ENCODE measurements around the gene NKIRAS2.

DNA sequence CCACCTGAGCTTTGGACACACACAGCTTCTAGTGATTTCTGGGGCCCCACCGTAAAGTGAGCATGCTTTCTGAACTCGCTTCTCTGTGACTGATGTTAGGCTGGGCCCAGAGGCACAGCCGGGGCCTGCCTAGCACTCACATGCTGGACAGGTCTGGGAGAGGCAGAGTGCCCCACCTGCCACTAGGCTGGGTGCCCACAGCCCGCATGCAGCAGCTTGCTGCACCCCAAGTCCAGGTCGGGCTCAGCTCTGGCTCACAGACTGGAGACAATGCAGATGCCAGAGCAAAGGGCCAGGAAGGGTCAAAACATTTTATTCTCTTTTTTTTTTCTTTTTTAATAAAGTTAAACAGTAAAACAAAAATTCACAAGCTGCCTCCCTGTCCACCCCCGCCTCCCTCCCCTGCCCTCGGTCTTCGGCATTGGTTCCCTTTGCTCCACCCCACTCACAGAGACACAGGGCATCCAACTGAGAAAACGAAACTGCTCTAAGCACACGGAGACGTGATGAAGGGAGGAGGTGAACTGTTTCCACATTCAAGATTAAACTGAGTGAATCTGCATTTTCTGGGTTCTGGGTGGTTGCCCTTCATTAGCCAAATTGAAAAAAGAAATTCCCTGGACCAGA, 43.6 kb upstream of the NKIRAS2 start:
- TF ChIP-seq RARB (CRISPR knock-in tag; IDR thresholded peaks at IDR 0.05), result no peak
- TF ChIP-seq TCF4 (CRISPR knock-in tag; IDR thresholded peaks at IDR 0.05; ENCODE audit: borderline replicate concordance), result no peak
- TF ChIP-seq POU6F1 (CRISPR knock-in tag; IDR thresholded peaks at IDR 0.05; ENCODE audit: borderline replicate concordance, low read depth), result no peak
- TF ChIP-seq CSDC2 (CRISPR knock-in tag; IDR thresholded peaks at IDR 0.05), result no peak
- TF ChIP-seq ZNF70 (CRISPR knock-in tag; IDR thresholded peaks at IDR 0.05), result no peak
